LNCaP clone FGC (cell line): ENCODE data around the gene DOC2A.

ENCODE experiments used
- DNase-seq: peaks from one replicate; pipeline ENCODE4 v3.0.0-alpha.2; 2011; ENCODE audit warnings: low read depth
- H3K4me3 ChIP-seq: 2 replicates; pipeline ENCODE4 v1.5.1; 2011; ENCODE audit warnings: mild to moderate bottlenecking, low read depth, low read length, control low read depth
- TF ChIP-seq, protein P1 (sequence below): IDR thresholded peaks from 2 replicates; pipeline ENCODE4 v1.5.1; 2012; ENCODE audit warnings: mild to moderate bottlenecking; ENCODE audit not compliant: control insufficient read depth, insufficient read depth; ENCODE audit errors: extremely low read depth

Gene DOC2A

DNA sequence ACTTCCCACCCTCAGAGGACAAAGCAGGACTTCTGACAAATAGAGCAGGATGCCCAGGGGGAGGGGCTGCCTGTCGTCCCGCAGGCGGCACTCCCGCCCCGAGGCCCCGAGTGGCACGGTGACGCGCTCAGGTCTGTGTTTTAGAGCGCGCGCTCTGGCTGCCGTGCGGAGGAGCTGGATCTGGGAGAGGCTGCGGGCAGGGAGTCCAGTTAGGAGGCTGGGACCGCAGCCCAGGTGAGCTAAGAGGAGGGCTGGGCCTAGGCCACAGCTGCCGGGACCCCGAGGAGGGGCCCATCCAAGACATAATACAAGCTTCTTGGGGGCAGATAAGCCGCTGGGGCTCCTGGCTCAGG lies 6.4 kb downstream of the DOC2A start:
- TF ChIP-seq, protein P1, sequence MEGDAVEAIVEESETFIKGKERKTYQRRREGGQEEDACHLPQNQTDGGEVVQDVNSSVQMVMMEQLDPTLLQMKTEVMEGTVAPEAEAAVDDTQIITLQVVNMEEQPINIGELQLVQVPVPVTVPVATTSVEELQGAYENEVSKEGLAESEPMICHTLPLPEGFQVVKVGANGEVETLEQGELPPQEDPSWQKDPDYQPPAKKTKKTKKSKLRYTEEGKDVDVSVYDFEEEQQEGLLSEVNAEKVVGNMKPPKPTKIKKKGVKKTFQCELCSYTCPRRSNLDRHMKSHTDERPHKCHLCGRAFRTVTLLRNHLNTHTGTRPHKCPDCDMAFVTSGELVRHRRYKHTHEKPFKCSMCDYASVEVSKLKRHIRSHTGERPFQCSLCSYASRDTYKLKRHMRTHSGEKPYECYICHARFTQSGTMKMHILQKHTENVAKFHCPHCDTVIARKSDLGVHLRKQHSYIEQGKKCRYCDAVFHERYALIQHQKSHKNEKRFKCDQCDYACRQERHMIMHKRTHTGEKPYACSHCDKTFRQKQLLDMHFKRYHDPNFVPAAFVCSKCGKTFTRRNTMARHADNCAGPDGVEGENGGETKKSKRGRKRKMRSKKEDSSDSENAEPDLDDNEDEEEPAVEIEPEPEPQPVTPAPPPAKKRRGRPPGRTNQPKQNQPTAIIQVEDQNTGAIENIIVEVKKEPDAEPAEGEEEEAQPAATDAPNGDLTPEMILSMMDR = no peak
- no peak overlapping the region for H3K4me3 ChIP-seq
- DNase-seq = no peak

DNA sequence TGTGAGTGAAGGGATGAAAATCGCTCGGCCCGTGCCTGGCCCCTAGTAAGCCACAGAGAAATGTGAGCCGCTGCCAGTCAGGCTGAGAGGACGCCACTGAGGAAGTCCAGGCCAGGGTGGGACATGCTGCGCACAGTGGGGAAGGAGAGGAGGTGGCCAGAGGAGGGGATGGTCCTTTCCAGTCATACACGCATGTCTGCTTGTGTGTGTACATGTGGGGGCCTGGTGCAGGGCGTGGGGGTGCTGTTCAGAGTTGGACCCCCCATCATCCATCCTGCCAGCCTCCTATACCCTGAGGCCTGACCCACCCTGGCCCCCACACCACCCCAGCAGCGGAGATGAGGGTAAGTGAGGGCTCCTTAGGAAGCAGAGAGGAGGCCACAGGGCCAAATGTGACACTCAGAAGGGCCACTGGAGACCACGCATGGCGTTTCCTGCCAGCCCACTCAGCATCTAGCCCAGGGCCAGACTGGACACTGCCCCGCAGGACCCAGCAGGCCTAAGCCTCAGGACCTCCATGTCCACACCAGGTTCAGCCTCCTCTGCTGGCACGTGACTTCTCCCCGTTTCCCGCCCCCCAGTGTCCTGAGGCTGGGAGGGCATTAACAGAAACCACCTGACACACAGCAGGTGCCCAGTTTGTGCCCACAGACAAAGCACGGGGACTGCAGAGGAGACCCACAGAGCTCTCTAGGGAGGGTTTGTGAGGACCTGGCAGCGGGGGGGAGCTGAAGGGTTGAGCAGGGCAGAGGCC lies 7.0 kb downstream of the DOC2A start:
- TF ChIP-seq, protein P1 = no peak
- no peak overlapping the region for H3K4me3 ChIP-seq
- DNase-seq = no peak

GRCh38 chr16:30002614-30003346 lies 8.0 kb downstream of the DOC2A start:
- no peak for DNase-seq
- H3K4me3 ChIP-seq = no peak overlapping the region
- TF ChIP-seq, protein P1 = no peak

DNA sequence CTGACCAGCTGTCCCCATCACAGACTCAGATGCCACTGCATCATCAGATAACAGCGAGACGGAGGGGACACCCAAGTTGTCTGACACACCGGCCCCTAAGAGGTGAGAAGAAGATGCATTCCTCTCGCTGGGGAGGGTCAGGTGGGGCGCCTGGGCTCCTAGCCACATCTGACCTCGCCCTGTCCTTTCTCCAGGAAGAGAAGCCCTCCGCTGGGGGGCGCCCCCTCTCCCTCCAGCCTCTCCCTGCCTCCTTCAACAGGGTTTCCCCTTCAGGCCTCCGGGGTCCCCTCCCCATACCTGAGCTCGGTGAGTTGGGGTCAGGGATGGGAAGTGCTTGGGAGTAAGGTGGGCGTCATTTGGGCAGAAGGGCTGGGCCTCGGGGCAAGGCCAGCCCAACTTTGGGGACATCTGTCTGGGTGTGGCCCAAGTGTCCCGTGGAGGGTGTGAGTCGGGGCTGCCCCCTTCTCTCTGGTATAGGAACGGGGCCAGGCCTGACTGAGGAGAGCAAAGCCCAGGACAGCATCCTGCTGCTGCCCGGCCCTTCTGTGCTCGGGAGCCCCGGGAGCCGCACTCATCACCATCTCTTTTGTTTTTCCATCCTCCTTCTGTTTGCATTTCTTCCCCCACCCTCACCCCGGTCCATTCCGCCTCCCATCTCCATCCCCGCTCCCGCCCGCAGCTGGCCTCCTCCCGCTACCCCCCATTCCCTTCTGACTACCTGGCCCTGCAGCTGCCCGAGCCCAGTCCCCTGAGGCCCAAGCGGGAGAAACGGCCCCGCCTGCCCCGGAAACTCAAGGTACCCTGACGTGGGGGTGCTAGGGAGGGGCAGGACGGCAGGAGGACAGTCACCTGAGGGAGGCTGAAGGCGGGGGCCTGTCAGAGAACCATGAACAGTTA lies 9.8 kb downstream of the DOC2A start:
- H3K4me3 ChIP-seq = no peak overlapping the region
- TF ChIP-seq, protein P1 = no peak
- DNase-seq = no peak

GRCh38 chr16:29999605-30000004 lies 11.2 kb downstream of the DOC2A start:
- H3K4me3 ChIP-seq = no peak overlapping the region
- no peak for DNase-seq
- TF ChIP-seq, protein P1 = no peak

- H3K4me3 ChIP-seq = peak overlapping the region; percentile 98
- TF ChIP-seq, protein P1 = no peak
- DNase-seq = no peak
Measured at GRCh38 chr16:29996766-29997250, 14.0 kb downstream of the DOC2A start.
